WTC11 (cell line): ENCODE data around the gene DAD1. TPM values are rescaled to one million over a fixed set of nuclear protein-coding genes. Genes with fewer than 3 reads are reported as not detected.

Experiments
- ATAC-seq: fragments of 200-7000 bp; cut with Tn5 transposase; 2 replicates; pipeline ENCODE4 v1.10.0; 2021; ENCODE audit warnings: mild to moderate bottlenecking, moderate library complexity
- CTCF ChIA-PET: fragments of 300-600 bp; sonication (Branson Sonifier 250); formaldehyde crosslinking; loops from one replicate; lab custom pipeline; 2021; ENCODE audit warnings: antibody characterized with exemption; lab: Charles Lee
- POLR2A ChIA-PET: fragments of 350-600 bp; sonication (Branson Sonifier 250); formaldehyde crosslinking; loops from one replicate; lab custom pipeline; 2021; ENCODE audit warnings: antibody characterized with exemption; lab: Charles Lee
- DNase-seq: peaks from one replicate; pipeline ENCODE4 v3.0.0; 2021; ENCODE audit warnings: low spot score
- H3K27ac Mint-ChIP-seq: 2 replicates; pipeline ENCODE4 v1.8.0; 2021; ENCODE audit warnings: mixed read lengths
- H3K27me3 Mint-ChIP-seq: 2 replicates; pipeline ENCODE4 v1.8.0; 2021; ENCODE audit warnings: low read depth, mild to moderate bottlenecking, moderate library complexity, mixed read lengths
- H3K36me3 Mint-ChIP-seq: 2 replicates; pipeline ENCODE4 v1.8.0; 2021; ENCODE audit warnings: mixed read lengths
- H3K4me1 Mint-ChIP-seq: 2 replicates; pipeline ENCODE4 v1.8.0; 2022; ENCODE audit warnings: mixed read lengths
- H3K4me3 Mint-ChIP-seq: 2 replicates; pipeline ENCODE4 v1.8.0; 2021; ENCODE audit warnings: mild to moderate bottlenecking, moderate library complexity, mixed read lengths
- H3K9me3 Mint-ChIP-seq: 2 replicates; pipeline ENCODE4 v1.8.0; 2021; ENCODE audit warnings: mixed read lengths
- CREM ChIP-seq: sonication (generic); formaldehyde crosslinking; IDR thresholded peaks from 2 replicates; pipeline ENCODE4 v1.8.1; 2022; ENCODE audit warnings: mild to moderate bottlenecking, missing genetic modification reagents, moderate library complexity
- ELF4 ChIP-seq: sonication (generic); formaldehyde crosslinking; IDR thresholded peaks from 2 replicates; pipeline ENCODE4 v1.8.1; 2022; ENCODE audit warnings: low read depth, mild to moderate bottlenecking, moderate library complexity, missing genetic modification reagents
- ESRRA ChIP-seq: sonication (generic); formaldehyde crosslinking; IDR thresholded peaks from 2 replicates; pipeline ENCODE4 v1.8.1; 2022; ENCODE audit warnings: mild to moderate bottlenecking, missing genetic modification reagents, borderline replicate concordance
- GABPB1 ChIP-seq: sonication (generic); formaldehyde crosslinking; IDR thresholded peaks from 2 replicates; pipeline ENCODE4 v1.8.1; 2023; ENCODE audit warnings: mild to moderate bottlenecking, missing genetic modification reagents
- HMGA2 ChIP-seq: fragments of 250-450 bp; sonication (Bioruptor Pico); IDR thresholded peaks from 2 replicates; pipeline ENCODE4 v1.4.0; 2021; ENCODE audit warnings: mild to moderate bottlenecking, moderate library complexity
- NR3C1 ChIP-seq: sonication (generic); formaldehyde crosslinking; conservative IDR thresholded peaks from 2 replicates; pipeline ENCODE4 v1.8.1; 2023; ENCODE audit warnings: low read depth, mild to moderate bottlenecking, missing genetic modification reagents
- SP1 ChIP-seq: sonication (generic); formaldehyde crosslinking; conservative IDR thresholded peaks from 2 replicates; pipeline ENCODE4 v1.8.1; 2022; ENCODE audit warnings: missing genetic modification reagents
- TEAD1 ChIP-seq: sonication (generic); formaldehyde crosslinking; IDR thresholded peaks from 2 replicates; pipeline ENCODE4 v1.8.0; 2022; ENCODE audit warnings: mild to moderate bottlenecking, missing genetic modification reagents
- TEAD4 ChIP-seq: sonication (generic); formaldehyde crosslinking; IDR thresholded peaks from 2 replicates; pipeline ENCODE4 v1.8.0; 2022; ENCODE audit warnings: mild to moderate bottlenecking, missing genetic modification reagents
- total RNA-seq: library from RNA; stranded (reverse); gene quantifications from 3 replicates; pipeline ENCODE4 v1.2.3, GENCODE V29; 2021
- TF ChIP-seq, protein P1 (sequence below): fragments of 200-600 bp; IDR thresholded peaks from 2 replicates; pipeline ENCODE4 v1.8.0; 2022; ENCODE audit warnings: antibody characterized with exemption
- TF ChIP-seq, protein P2 (sequence below): sonication (generic); formaldehyde crosslinking; conservative IDR thresholded peaks from 2 replicates; pipeline ENCODE4 v1.8.1; 2023; ENCODE audit warnings: mild to moderate bottlenecking, low read depth, missing genetic modification reagents, moderate library complexity
- TF ChIP-seq, protein P3 (sequence below): sonication (generic); formaldehyde crosslinking; IDR thresholded peaks from 2 replicates; pipeline ENCODE4 v1.8.0; 2023; ENCODE audit warnings: missing genetic modification reagents, mild to moderate bottlenecking, borderline replicate concordance
- TF ChIP-seq, protein P4 (sequence below): sonication (generic); formaldehyde crosslinking; conservative IDR thresholded peaks from 2 replicates; pipeline ENCODE4 v1.8.1; 2022; ENCODE audit warnings: mild to moderate bottlenecking, missing genetic modification reagents
- TF ChIP-seq, protein P5 (sequence below): sonication (generic); formaldehyde crosslinking; IDR thresholded peaks from 2 replicates; pipeline ENCODE4 v1.8.1; 2023; ENCODE audit warnings: mild to moderate bottlenecking, moderate library complexity, missing genetic modification reagents

The DAD1 gene
- total RNA-seq, 1 experiment from 2014 or later, result 125 TPM

DNA sequence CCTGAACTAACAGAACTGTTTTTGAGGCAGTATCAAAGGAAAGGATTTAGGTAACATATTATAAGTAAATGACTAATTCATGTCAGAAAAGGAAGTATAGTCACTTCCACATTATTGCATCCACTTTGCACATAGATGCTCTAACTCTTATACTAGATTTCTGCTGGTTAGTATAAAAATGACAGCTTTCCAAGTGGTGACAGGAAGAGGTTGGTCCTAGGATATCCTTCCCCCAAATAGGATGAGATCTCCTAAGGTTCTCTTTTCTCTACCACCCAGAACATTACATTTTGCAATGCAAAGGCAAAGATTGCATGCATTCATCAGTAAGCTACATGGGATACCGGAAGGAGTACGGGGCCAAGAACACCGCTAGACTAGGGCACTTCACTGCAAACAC, 15.2 kb downstream of the DAD1 start:
- CTCF ChIA-PET, result interaction anchor here (1.0 kb wide), 2 partner anchors 16 to 79 kb away, joined by 4 to 6 read pairs; no protein-coding TSS in a partner anchor
- no peak overlapping the region for H3K4me3 Mint-ChIP-seq
- H3K36me3 Mint-ChIP-seq, result peaks cover 38% of the 10 kb centered on the region
- no peaks in the 10 kb centered on the region for H3K9me3 Mint-ChIP-seq
- H3K27me3 Mint-ChIP-seq, result no peaks in the 10 kb centered on the region
- POLR2A ChIA-PET, result no interaction called here
- H3K27ac Mint-ChIP-seq, result no peak overlapping the region
- no peak for DNase-seq
- ATAC-seq, result no peak
- peaks cover 12% of the 10 kb centered on the region for H3K4me1 Mint-ChIP-seq
- TF ChIP-seq, protein P1, sequence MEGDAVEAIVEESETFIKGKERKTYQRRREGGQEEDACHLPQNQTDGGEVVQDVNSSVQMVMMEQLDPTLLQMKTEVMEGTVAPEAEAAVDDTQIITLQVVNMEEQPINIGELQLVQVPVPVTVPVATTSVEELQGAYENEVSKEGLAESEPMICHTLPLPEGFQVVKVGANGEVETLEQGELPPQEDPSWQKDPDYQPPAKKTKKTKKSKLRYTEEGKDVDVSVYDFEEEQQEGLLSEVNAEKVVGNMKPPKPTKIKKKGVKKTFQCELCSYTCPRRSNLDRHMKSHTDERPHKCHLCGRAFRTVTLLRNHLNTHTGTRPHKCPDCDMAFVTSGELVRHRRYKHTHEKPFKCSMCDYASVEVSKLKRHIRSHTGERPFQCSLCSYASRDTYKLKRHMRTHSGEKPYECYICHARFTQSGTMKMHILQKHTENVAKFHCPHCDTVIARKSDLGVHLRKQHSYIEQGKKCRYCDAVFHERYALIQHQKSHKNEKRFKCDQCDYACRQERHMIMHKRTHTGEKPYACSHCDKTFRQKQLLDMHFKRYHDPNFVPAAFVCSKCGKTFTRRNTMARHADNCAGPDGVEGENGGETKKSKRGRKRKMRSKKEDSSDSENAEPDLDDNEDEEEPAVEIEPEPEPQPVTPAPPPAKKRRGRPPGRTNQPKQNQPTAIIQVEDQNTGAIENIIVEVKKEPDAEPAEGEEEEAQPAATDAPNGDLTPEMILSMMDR, result no peak
- TF ChIP-seq ESRRA (CRISPR knock-in tag), result no peak
- TF ChIP-seq ELF4 (CRISPR knock-in tag), result no peak

DNA sequence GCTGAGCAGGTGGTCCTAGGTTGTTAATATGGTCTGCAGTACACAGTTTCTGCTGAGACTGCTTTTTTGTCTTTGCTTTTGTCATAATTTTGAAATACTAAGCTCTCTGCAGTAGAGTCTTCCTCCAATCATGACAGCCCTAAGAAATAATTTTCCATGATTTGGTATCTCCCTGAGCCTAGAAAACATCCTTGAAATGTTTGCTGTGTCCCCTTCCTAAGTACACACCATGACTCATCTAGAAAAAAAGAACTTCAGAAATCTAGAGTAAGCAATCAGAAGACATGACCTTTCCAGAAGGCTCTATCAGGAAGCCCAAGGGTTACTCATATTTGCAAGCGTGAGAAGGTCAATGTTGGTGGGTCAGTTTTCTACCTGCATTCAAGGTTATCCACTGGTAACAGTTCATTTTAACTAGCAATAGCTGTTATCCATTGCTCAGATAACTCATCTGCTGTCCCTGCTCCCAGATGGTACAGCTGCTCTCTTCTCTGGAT, 16.4 kb downstream of the DAD1 start:
- peaks cover 17% of the 10 kb centered on the region for H3K4me1 Mint-ChIP-seq
- no peaks in the 10 kb centered on the region for H3K27me3 Mint-ChIP-seq
- no peaks in the 10 kb centered on the region for H3K9me3 Mint-ChIP-seq
- H3K36me3 Mint-ChIP-seq, result peaks cover 44% of the 10 kb centered on the region
- no peak for ATAC-seq
- POLR2A ChIA-PET, result no interaction called here
- CTCF ChIA-PET, result interaction anchor here (0.6 to 5.3 kb wide), 5 partner anchors 12 to 280 kb away, joined by 3 to 111 read pairs (median 6); partner anchors contain the start of gene OXA1L
- H3K4me3 Mint-ChIP-seq, result no peak overlapping the region
- TF ChIP-seq CREM (CRISPR knock-in tag), result no peak
- TF ChIP-seq, protein P2, sequence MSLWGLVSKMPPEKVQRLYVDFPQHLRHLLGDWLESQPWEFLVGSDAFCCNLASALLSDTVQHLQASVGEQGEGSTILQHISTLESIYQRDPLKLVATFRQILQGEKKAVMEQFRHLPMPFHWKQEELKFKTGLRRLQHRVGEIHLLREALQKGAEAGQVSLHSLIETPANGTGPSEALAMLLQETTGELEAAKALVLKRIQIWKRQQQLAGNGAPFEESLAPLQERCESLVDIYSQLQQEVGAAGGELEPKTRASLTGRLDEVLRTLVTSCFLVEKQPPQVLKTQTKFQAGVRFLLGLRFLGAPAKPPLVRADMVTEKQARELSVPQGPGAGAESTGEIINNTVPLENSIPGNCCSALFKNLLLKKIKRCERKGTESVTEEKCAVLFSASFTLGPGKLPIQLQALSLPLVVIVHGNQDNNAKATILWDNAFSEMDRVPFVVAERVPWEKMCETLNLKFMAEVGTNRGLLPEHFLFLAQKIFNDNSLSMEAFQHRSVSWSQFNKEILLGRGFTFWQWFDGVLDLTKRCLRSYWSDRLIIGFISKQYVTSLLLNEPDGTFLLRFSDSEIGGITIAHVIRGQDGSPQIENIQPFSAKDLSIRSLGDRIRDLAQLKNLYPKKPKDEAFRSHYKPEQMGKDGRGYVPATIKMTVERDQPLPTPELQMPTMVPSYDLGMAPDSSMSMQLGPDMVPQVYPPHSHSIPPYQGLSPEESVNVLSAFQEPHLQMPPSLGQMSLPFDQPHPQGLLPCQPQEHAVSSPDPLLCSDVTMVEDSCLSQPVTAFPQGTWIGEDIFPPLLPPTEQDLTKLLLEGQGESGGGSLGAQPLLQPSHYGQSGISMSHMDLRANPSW (CRISPR knock-in tag), result no peak
- no peak for TF ChIP-seq ESRRA (CRISPR knock-in tag)
- TF ChIP-seq SP1 (CRISPR knock-in tag), result no peak
- TF ChIP-seq, protein P3, sequence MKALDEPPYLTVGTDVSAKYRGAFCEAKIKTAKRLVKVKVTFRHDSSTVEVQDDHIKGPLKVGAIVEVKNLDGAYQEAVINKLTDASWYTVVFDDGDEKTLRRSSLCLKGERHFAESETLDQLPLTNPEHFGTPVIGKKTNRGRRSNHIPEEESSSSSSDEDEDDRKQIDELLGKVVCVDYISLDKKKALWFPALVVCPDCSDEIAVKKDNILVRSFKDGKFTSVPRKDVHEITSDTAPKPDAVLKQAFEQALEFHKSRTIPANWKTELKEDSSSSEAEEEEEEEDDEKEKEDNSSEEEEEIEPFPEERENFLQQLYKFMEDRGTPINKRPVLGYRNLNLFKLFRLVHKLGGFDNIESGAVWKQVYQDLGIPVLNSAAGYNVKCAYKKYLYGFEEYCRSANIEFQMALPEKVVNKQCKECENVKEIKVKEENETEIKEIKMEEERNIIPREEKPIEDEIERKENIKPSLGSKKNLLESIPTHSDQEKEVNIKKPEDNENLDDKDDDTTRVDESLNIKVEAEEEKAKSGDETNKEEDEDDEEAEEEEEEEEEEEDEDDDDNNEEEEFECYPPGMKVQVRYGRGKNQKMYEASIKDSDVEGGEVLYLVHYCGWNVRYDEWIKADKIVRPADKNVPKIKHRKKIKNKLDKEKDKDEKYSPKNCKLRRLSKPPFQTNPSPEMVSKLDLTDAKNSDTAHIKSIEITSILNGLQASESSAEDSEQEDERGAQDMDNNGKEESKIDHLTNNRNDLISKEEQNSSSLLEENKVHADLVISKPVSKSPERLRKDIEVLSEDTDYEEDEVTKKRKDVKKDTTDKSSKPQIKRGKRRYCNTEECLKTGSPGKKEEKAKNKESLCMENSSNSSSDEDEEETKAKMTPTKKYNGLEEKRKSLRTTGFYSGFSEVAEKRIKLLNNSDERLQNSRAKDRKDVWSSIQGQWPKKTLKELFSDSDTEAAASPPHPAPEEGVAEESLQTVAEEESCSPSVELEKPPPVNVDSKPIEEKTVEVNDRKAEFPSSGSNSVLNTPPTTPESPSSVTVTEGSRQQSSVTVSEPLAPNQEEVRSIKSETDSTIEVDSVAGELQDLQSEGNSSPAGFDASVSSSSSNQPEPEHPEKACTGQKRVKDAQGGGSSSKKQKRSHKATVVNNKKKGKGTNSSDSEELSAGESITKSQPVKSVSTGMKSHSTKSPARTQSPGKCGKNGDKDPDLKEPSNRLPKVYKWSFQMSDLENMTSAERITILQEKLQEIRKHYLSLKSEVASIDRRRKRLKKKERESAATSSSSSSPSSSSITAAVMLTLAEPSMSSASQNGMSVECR, result no peak
- TF ChIP-seq NR3C1, result no peak
- TF ChIP-seq GABPB1 (CRISPR knock-in tag), result peak; percentile 26; the same call in 1 of the 2 replicates
- H3K27ac Mint-ChIP-seq, result no peak overlapping the region
- no peak for DNase-seq

DNA sequence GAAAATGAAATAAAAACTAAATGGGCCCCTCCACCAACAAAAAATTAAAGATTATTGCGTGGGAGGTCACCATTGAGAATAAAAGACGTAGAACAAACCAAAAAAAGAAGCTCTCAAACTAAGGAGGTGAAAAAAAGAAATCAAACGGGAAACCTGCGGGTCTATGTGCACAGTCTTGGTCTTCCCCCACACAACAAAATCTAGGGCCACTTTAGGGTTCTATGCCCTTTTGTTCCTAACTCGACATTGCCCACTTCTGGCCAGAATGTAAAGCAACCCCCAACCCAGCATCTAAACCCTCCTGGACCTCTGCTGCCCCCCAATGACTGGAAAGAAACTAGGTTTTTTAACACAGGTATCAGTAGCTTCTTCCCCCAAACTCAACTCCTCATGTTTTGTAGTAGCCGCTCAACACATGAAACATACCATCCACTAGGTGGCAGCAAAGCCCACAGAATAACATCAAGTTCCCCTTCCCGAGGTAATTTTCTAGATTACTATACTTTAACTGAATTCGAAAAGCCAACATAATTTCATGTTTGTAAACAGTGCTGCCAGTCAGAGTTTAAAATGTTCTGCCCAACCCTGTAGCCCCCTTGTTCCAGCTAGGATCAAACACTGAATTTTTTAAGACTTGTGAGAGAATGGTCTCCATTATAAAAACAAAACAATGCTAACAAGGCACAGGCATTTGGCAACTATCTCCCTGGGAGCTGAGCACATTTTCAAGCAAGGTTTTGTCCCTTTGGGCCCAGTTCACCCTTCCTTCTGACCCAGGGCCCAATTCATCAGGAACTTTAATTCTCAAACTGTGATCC, 18.7 kb downstream of the DAD1 start:
- Mint-ChIP-seq H3K4me1 (peaks cover 17% of the 10 kb centered on the region), H3K9me3 (no peaks in the 10 kb centered on the region), H3K36me3 (peaks cover 44% of the 10 kb centered on the region), H3K4me3 (no peak overlapping the region), H3K27me3 (no peaks in the 10 kb centered on the region), H3K27ac (peak overlapping the region; percentile 99)
- TF ChIP-seq HMGA2 (CRISPR knock-in tag), result no peak
- peak; percentile 81; the same call in 1 of the 2 replicates for TF ChIP-seq TEAD4
- TF ChIP-seq, protein P1, result peak; percentile 93
- TF ChIP-seq, protein P4, sequence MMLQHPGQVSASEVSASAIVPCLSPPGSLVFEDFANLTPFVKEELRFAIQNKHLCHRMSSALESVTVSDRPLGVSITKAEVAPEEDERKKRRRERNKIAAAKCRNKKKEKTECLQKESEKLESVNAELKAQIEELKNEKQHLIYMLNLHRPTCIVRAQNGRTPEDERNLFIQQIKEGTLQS (CRISPR knock-in tag), result no peak
- TF ChIP-seq TEAD1 (CRISPR knock-in tag), result peak; percentile 94; the same call in 1 of the 2 replicates
- TF ChIP-seq, protein P5, sequence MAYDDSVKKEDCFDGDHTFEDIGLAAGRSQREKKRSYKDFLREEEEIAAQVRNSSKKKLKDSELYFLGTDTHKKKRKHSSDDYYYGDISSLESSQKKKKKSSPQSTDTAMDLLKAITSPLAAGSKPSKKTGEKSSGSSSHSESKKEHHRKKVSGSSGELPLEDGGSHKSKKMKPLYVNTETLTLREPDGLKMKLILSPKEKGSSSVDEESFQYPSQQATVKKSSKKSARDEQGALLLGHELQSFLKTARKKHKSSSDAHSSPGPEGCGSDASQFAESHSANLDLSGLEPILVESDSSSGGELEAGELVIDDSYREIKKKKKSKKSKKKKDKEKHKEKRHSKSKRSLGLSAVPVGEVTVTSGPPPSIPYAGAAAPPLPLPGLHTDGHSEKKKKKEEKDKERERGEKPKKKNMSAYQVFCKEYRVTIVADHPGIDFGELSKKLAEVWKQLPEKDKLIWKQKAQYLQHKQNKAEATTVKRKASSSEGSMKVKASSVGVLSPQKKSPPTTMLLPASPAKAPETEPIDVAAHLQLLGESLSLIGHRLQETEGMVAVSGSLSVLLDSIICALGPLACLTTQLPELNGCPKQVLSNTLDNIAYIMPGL, result peak; percentile 77; the same call in 1 of the 2 replicates
- peak; percentile 99 for ATAC-seq
- ChIA-PET POLR2A (interaction anchor here (0.6 to 1.3 kb wide), 7 partner anchors 9 to 83 kb away, joined by 3 to 7 read pairs (median 4); partner anchors contain the start of gene DAD1), CTCF (interaction anchor here (0.5 to 5.3 kb wide), 103 partner anchors 9 to 1058 kb away, joined by 3 to 117 read pairs (median 6); partner anchors contain the start of genes ABHD4, ACIN1, C14orf119 and DAD1)
- peak; percentile 84 for DNase-seq
